Ishikawa (cell line): ENCODE results near the gene EML3.

ENCODE experiments used
- CEBPB ChIP-seq: IDR thresholded peaks from 2 replicates; pipeline ENCODE4 v1.6.1; 2012
- EGR1 ChIP-seq: IDR thresholded peaks from 2 replicates; pipeline ENCODE4 v1.6.1; 2012
- EP300 ChIP-seq: IDR thresholded peaks from 2 replicates; pipeline ENCODE4 v1.6.1; 2012; ENCODE audit warnings: borderline replicate concordance
- FOXM1 ChIP-seq: IDR thresholded peaks from 2 replicates; pipeline ENCODE4 v1.6.1; 2012; ENCODE audit warnings: low read depth, borderline replicate concordance
- MAX ChIP-seq: IDR thresholded peaks from 2 replicates; pipeline ENCODE4 v1.6.1; 2012
- NFIC ChIP-seq: IDR thresholded peaks from 2 replicates; pipeline ENCODE4 v1.6.1; 2012
- RAD21 ChIP-seq: IDR thresholded peaks from 2 replicates; pipeline ENCODE4 v1.6.1; 2012; ENCODE audit warnings: low read depth
- REST ChIP-seq: IDR thresholded peaks from 2 replicates; pipeline ENCODE4 v1.6.1; 2012; ENCODE audit warnings: low read depth, mild to moderate bottlenecking
- TAF1 ChIP-seq: IDR thresholded peaks from 2 replicates; pipeline ENCODE4 v1.6.1; 2012; ENCODE audit warnings: low read depth, mild to moderate bottlenecking
- TCF12 ChIP-seq: IDR thresholded peaks from 2 replicates; pipeline ENCODE4 v1.6.1; 2012; ENCODE audit warnings: low read depth
- YY1 ChIP-seq: IDR thresholded peaks from 2 replicates; pipeline ENCODE4 v1.6.1; 2012; ENCODE audit warnings: low read depth
- ZBTB7A ChIP-seq: IDR thresholded peaks from 2 replicates; pipeline ENCODE4 v1.6.1; 2012; ENCODE audit warnings: low read depth

GRCh38 chr11:62615521-62615920, 2.9 kb upstream of the EML3 start:
- TF ChIP-seq NFIC (no peak), TAF1 (no peak), EP300 (no peak), EGR1 (no peak), ZBTB7A (no peak), MAX (no peak), REST (no peak), YY1 (no peak), TCF12 (no peak), FOXM1 (no peak), RAD21 (no peak), CEBPB (no peak)
